Measurements from ENCODE around the gene TMPRSS6.

The TMPRSS6 gene

GRCh38 chr22:37097346-37097745, 12.2 kb downstream of the TMPRSS6 start:
- TF ChIP-seq SPI1 (IDR thresholded peaks at IDR 0.05; ENCODE audit: low read depth, low read length) = no peak
- no peak for TF ChIP-seq TAF1 (IDR thresholded peaks at IDR 0.05; ENCODE audit: low read depth, low read length)
- TF ChIP-seq PAX5 (IDR thresholded peaks at IDR 0.05; ENCODE audit: insufficient read depth, low read length, severe bottlenecking) = no peak
- TF ChIP-seq POLR2A (IDR thresholded peaks at IDR 0.05; ENCODE audit: low read depth, low read length) = no peak
- TF ChIP-seq POU2F2 (IDR thresholded peaks at IDR 0.05; ENCODE audit: low read depth, low read length) = no peak
- FAIRE-seq = no peak

GRCh38 chr22:37095113-37095512, 14.4 kb downstream of the TMPRSS6 start:
- no peak for DNase-seq (ENCODE audit: insufficient read length, low spot score)
- TF ChIP-seq SPI1 (IDR thresholded peaks at IDR 0.05; ENCODE audit: low read depth, low read length) (no peak), PAX5 (IDR thresholded peaks at IDR 0.05; ENCODE audit: insufficient read depth, low read length, severe bottlenecking) (no peak), POLR2AphosphoS5 (IDR thresholded peaks at IDR 0.05; ENCODE audit: low read depth, low read length) (no peak), TAF1 (IDR thresholded peaks at IDR 0.05; ENCODE audit: low read depth, low read length) (no peak), POU2F2 (IDR thresholded peaks at IDR 0.05; ENCODE audit: low read depth, low read length) (no peak), POLR2A (IDR thresholded peaks at IDR 0.05; ENCODE audit: low read depth, low read length) (no peak)
- peak; percentile 60 for FAIRE-seq

More at GRCh38 chr22:37097346-37097745, 12.2 kb downstream of the TMPRSS6 start:
- no peak for DNase-seq (ENCODE audit: insufficient read length, low spot score)

- no peak for DNase-seq (ENCODE audit: insufficient read length, low spot score)
- no peak for TF ChIP-seq POLR2AphosphoS5 (IDR thresholded peaks at IDR 0.05; ENCODE audit: low read depth, low read length)
- TF ChIP-seq SPI1 (IDR thresholded peaks at IDR 0.05; ENCODE audit: low read depth, low read length) = no peak
- no peak for TF ChIP-seq POU2F2 (IDR thresholded peaks at IDR 0.05; ENCODE audit: low read depth, low read length)
- TF ChIP-seq PAX5 (IDR thresholded peaks at IDR 0.05; ENCODE audit: insufficient read depth, low read length, severe bottlenecking) = no peak
- no peak for TF ChIP-seq POLR2A (IDR thresholded peaks at IDR 0.05; ENCODE audit: low read depth, low read length)
- TF ChIP-seq TAF1 (IDR thresholded peaks at IDR 0.05; ENCODE audit: low read depth, low read length) = no peak
- FAIRE-seq = no peak
These were observed 15.3 kb downstream of the TMPRSS6 start for GRCh38 chr22:37094239-37094638.

GRCh38 chr22:37092997-37093396, 16.5 kb downstream of the TMPRSS6 start:
- DNase-seq (ENCODE audit: insufficient read length, low spot score) (no peak), FAIRE-seq (no peak)
- TF ChIP-seq POLR2A (IDR thresholded peaks at IDR 0.05; ENCODE audit: low read depth, low read length) (no peak), POU2F2 (IDR thresholded peaks at IDR 0.05; ENCODE audit: low read depth, low read length) (no peak), POLR2AphosphoS5 (IDR thresholded peaks at IDR 0.05; ENCODE audit: low read depth, low read length) (no peak), PAX5 (IDR thresholded peaks at IDR 0.05; ENCODE audit: insufficient read depth, low read length, severe bottlenecking) (no peak), TAF1 (IDR thresholded peaks at IDR 0.05; ENCODE audit: low read depth, low read length) (no peak), SPI1 (IDR thresholded peaks at IDR 0.05; ENCODE audit: low read depth, low read length) (no peak)

GRCh38 chr22:37091994-37092393, 17.5 kb downstream of the TMPRSS6 start:
- no peak for FAIRE-seq
- no peak for DNase-seq (ENCODE audit: insufficient read length, low spot score)
- TF ChIP-seq POLR2AphosphoS5 (IDR thresholded peaks at IDR 0.05; ENCODE audit: low read depth, low read length) (no peak), SPI1 (IDR thresholded peaks at IDR 0.05; ENCODE audit: low read depth, low read length) (no peak)

- no peak for DNase-seq (ENCODE audit: insufficient read length, low spot score)
- no peak for FAIRE-seq
- TF ChIP-seq SPI1 (IDR thresholded peaks at IDR 0.05; ENCODE audit: low read depth, low read length) = no peak
- TF ChIP-seq TAF1 (IDR thresholded peaks at IDR 0.05; ENCODE audit: low read depth, low read length) = no peak
- TF ChIP-seq POU2F2 (IDR thresholded peaks at IDR 0.05; ENCODE audit: low read depth, low read length) = no peak
- no peak for TF ChIP-seq POLR2A (IDR thresholded peaks at IDR 0.05; ENCODE audit: low read depth, low read length)
- no peak for TF ChIP-seq POLR2AphosphoS5 (IDR thresholded peaks at IDR 0.05; ENCODE audit: low read depth, low read length)
- no peak for TF ChIP-seq PAX5 (IDR thresholded peaks at IDR 0.05; ENCODE audit: insufficient read depth, low read length, severe bottlenecking)
These were observed 18.4 kb downstream of the TMPRSS6 start for GRCh38 chr22:37090920-37091695.

GRCh38 chr22:37089434-37089833, 20.1 kb downstream of the TMPRSS6 start:
- no peak for TF ChIP-seq PAX5 (IDR thresholded peaks at IDR 0.05; ENCODE audit: insufficient read depth, low read length, severe bottlenecking)
- no peak for TF ChIP-seq SPI1 (IDR thresholded peaks at IDR 0.05; ENCODE audit: low read depth, low read length)
- TF ChIP-seq POU2F2 (IDR thresholded peaks at IDR 0.05; ENCODE audit: low read depth, low read length) = no peak
- no peak for TF ChIP-seq POLR2A (IDR thresholded peaks at IDR 0.05; ENCODE audit: low read depth, low read length)
- no peak for TF ChIP-seq TAF1 (IDR thresholded peaks at IDR 0.05; ENCODE audit: low read depth, low read length)
- no peak for TF ChIP-seq POLR2AphosphoS5 (IDR thresholded peaks at IDR 0.05; ENCODE audit: low read depth, low read length)
- FAIRE-seq = no peak
- DNase-seq (ENCODE audit: insufficient read length, low spot score) = no peak

GRCh38 chr22:37088750-37089408, 20.6 kb downstream of the TMPRSS6 start:
- DNase-seq (ENCODE audit: insufficient read length, low spot score) = no peak
- TF ChIP-seq PAX5 (IDR thresholded peaks at IDR 0.05; ENCODE audit: insufficient read depth, low read length, severe bottlenecking) = no peak
- TF ChIP-seq SPI1 (IDR thresholded peaks at IDR 0.05; ENCODE audit: low read depth, low read length) = no peak
- TF ChIP-seq POLR2AphosphoS5 (IDR thresholded peaks at IDR 0.05; ENCODE audit: low read depth, low read length) = no peak
- FAIRE-seq = peak; percentile 82

GRCh38 chr22:37088108-37088605, 21.4 kb downstream of the TMPRSS6 start:
- DNase-seq (ENCODE audit: insufficient read length, low spot score) (no peak), FAIRE-seq (no peak)

More at GRCh38 chr22:37088108-37088605, 21.4 kb downstream of the TMPRSS6 start:
- TF ChIP-seq POLR2A (IDR thresholded peaks at IDR 0.05; ENCODE audit: low read depth, low read length) = no peak
- no peak for TF ChIP-seq PAX5 (IDR thresholded peaks at IDR 0.05; ENCODE audit: insufficient read depth, low read length, severe bottlenecking)
- TF ChIP-seq TAF1 (IDR thresholded peaks at IDR 0.05; ENCODE audit: low read depth, low read length) = no peak
- no peak for TF ChIP-seq POU2F2 (IDR thresholded peaks at IDR 0.05; ENCODE audit: low read depth, low read length)
- no peak for TF ChIP-seq POLR2AphosphoS5 (IDR thresholded peaks at IDR 0.05; ENCODE audit: low read depth, low read length)
- no peak for TF ChIP-seq SPI1 (IDR thresholded peaks at IDR 0.05; ENCODE audit: low read depth, low read length)
